ENCODE measurements around the gene ZIC2.
"Not testable (repeated sequence)": the region's sequence is repeated elsewhere in the genome, so short reads cannot be mapped to it uniquely, and the experiment has no call there.

The ZIC2 gene

GRCh38 chr13:100032642-100033041 lies 51.1 kb downstream of the ZIC2 start:
- DNase-seq: not testable (repeated sequence)

DNA sequence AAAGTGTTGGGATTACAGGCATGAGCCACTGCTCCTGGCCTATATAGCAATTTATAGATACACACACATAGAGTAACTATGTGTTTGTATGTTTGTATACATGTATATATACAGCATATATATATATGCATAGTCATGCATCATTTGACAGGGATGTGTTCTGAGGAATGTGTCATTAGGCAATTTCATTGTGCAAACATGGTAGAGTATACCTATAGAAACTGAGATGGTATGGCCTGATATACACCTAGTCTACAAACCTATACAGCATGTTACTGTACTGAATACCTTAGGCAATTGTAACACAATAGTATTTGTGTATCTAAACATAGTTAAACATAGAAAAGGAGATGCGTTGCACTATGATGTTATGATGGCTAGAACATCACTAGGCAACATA lies 54.4 kb downstream of the ZIC2 start:
- no peak for DNase-seq

Data from NCI-H1417 treated with DMSO at 0.1 percent for 48 hours (cell line).